Progenitor cell of endocrine pancreas (in vitro differentiated cells): ENCODE measurements around the gene GUCD1. TPM values are rescaled to one million over a fixed set of nuclear protein-coding genes. Genes with fewer than 3 reads are reported as not detected.
"Not testable (repeated sequence)": the region's sequence is repeated elsewhere in the genome, so short reads cannot be mapped to it uniquely, and the experiment has no call there.

ENCODE experiments used
- DNase-seq: peaks from one replicate; pipeline ENCODE4 v3.0.0; 2021; ENCODE audit warnings: low spot score; ENCODE audit not compliant: unreplicated experiment
- H3K27ac Mint-ChIP-seq: 2 replicates; pipeline ENCODE4 v1.8.0; 2021; ENCODE audit warnings: mild to moderate bottlenecking, moderate library complexity, mixed read lengths
- H3K27me3 Mint-ChIP-seq: 2 replicates; pipeline ENCODE4 v1.8.0; 2021; ENCODE audit warnings: mixed read lengths
- H3K36me3 Mint-ChIP-seq: 2 replicates; pipeline ENCODE4 v1.8.0; 2022; ENCODE audit warnings: mixed read lengths; ENCODE audit not compliant: insufficient read depth
- H3K4me1 Mint-ChIP-seq: 2 replicates; pipeline ENCODE4 v1.8.0; 2021; ENCODE audit warnings: low read depth, mixed read lengths
- H3K4me3 Mint-ChIP-seq: 2 replicates; pipeline ENCODE4 v1.8.0; 2021; ENCODE audit warnings: low read depth, mild to moderate bottlenecking, moderate library complexity, mixed read lengths
- H3K9me3 Mint-ChIP-seq: 2 replicates; pipeline ENCODE4 v1.8.0; 2021; ENCODE audit warnings: low read depth, mixed read lengths
- CTCF ChIP-seq: fragments of 200-600 bp; sonication (generic); IDR thresholded peaks from one replicate; pipeline ENCODE4 v1.5.0; 2021; ENCODE audit warnings: antibody characterized with exemption, mild to moderate bottlenecking; ENCODE audit not compliant: unreplicated experiment
- total RNA-seq: library from RNA; stranded (reverse); gene quantifications from 2 replicates; pipeline ENCODE4 v1.2.1, GENCODE V29; 2021

GUCD1 gene
- total RNA-seq, 1 donor from 2014 or later = 67.5 TPM

- TF ChIP-seq CTCF = no peak
- no peak overlapping the region for H3K4me3 Mint-ChIP-seq
- H3K4me1 Mint-ChIP-seq = peaks cover 12% of the 10 kb centered on the region
- no peaks in the 10 kb centered on the region for H3K36me3 Mint-ChIP-seq
- no peaks in the 10 kb centered on the region for H3K27me3 Mint-ChIP-seq
- H3K9me3 Mint-ChIP-seq = no peaks in the 10 kb centered on the region
- DNase-seq = no peak
- H3K27ac Mint-ChIP-seq = no peak overlapping the region
Observed at GRCh38 chr22:24599514-24599913, 44.6 kb upstream of the GUCD1 start.

DNA sequence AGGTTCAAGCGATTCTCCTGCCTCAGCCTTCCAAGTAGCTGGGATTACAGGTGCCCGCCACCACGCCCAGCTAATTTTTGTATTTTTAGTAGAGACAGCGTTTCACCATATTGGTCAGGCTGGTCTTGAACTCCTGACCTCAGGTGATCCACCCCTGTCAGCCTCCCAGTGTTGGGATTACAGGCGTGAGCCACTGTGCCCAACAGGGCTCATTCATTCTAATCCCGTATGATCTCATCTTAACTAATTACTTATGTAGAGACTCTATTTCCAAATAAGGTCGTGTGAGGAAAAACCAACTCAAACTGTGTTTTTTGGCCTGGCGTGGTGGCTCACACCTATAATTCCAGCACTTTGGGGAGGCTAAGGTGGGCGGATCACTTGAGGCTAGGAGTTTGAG, 42.1 kb upstream of the GUCD1 start:
- H3K27ac Mint-ChIP-seq, H3K9me3 Mint-ChIP-seq, H3K36me3 Mint-ChIP-seq, H3K4me3 Mint-ChIP-seq, DNase-seq, H3K27me3 Mint-ChIP-seq, H3K4me1 Mint-ChIP-seq: not testable (repeated sequence)

DNA sequence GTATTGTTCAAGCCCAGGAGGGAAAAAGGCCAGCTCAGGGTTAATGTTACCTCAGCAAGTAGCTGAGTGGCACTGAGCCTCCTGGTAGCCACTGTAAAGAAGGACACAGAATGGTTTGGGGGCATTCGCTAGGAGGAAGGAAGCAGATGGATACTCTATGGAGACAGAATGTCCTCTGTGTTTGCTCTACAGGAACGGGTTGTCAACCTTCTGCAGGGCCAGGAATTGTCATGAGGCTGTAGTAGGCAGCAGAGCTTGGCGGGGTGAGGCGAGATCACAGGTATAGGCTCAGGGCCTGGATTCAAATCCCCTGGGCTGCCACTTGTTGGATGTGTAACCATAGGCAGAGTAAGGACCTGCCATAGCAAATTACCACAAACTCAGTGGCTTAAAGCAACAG, 40.9 kb upstream of the GUCD1 start:
- no peaks in the 10 kb centered on the region for H3K9me3 Mint-ChIP-seq
- TF ChIP-seq CTCF = no peak
- no peak for DNase-seq

GRCh38 chr22:24595228-24595627, 40.3 kb upstream of the GUCD1 start:
- Mint-ChIP-seq H3K4me1 (peaks cover 3% of the 10 kb centered on the region), H3K27me3 (no peaks in the 10 kb centered on the region), H3K36me3 (no peaks in the 10 kb centered on the region), H3K27ac (no peak overlapping the region), H3K9me3 (no peaks in the 10 kb centered on the region), H3K4me3 (no peak overlapping the region)
- TF ChIP-seq CTCF = no peak
- no peak for DNase-seq

More for the DNA sequence above, 40.9 kb upstream of the GUCD1 start:
- H3K4me3 Mint-ChIP-seq = no peak overlapping the region
- H3K27me3 Mint-ChIP-seq = no peaks in the 10 kb centered on the region
- peaks cover 3% of the 10 kb centered on the region for H3K4me1 Mint-ChIP-seq
- no peaks in the 10 kb centered on the region for H3K36me3 Mint-ChIP-seq
- H3K27ac Mint-ChIP-seq = no peak overlapping the region

GRCh38 chr22:24594569-24595120, 39.7 kb upstream of the GUCD1 start:
- no peaks in the 10 kb centered on the region for H3K36me3 Mint-ChIP-seq
- H3K27ac Mint-ChIP-seq = no peak overlapping the region
- H3K4me3 Mint-ChIP-seq = no peak overlapping the region
- H3K4me1 Mint-ChIP-seq = peaks cover 3% of the 10 kb centered on the region
- DNase-seq = no peak
- no peak for TF ChIP-seq CTCF
- H3K27me3 Mint-ChIP-seq = no peaks in the 10 kb centered on the region
- no peaks in the 10 kb centered on the region for H3K9me3 Mint-ChIP-seq

- Mint-ChIP-seq H3K4me3 (peak overlapping the region; percentile 70), H3K36me3 (no peaks in the 10 kb centered on the region)
Observed at GRCh38 chr22:24593836-24594568, 39.1 kb upstream of the GUCD1 start.

GRCh38 chr22:24593559-24593835, 38.6 kb upstream of the GUCD1 start:
- H3K36me3 Mint-ChIP-seq, H3K9me3 Mint-ChIP-seq, H3K4me1 Mint-ChIP-seq, H3K27me3 Mint-ChIP-seq, DNase-seq: not testable (repeated sequence)
- H3K27ac Mint-ChIP-seq = peak overlapping the region; percentile 89
- peak overlapping the region; percentile 70 for H3K4me3 Mint-ChIP-seq

More at GRCh38 chr22:24593836-24594568, 39.1 kb upstream of the GUCD1 start:
- no peak for TF ChIP-seq CTCF
- peaks cover 3% of the 10 kb centered on the region for H3K4me1 Mint-ChIP-seq
- no peaks in the 10 kb centered on the region for H3K9me3 Mint-ChIP-seq
- DNase-seq = no peak
- peak overlapping the region; percentile 89 for H3K27ac Mint-ChIP-seq
- no peaks in the 10 kb centered on the region for H3K27me3 Mint-ChIP-seq
